GM13977 (cell line): ENCODE results near the gene DUSP16.

ENCODE experiments used
- DNase-seq: peaks from one replicate; pipeline ENCODE4 v3.0.0; 2012; ENCODE audit warnings: low spot score
- in situ Hi-C: fragments of 300-500 bp; cut with MboI; formaldehyde crosslinking; loops from one replicate; pipeline ENCODE4 v1.12.0; 2022; ENCODE audit warnings: low sequenced_read_pairs, low pct_unique_long_range_greater_than_20kb, mixed read lengths, inconsistent platforms; ENCODE audit not compliant: unreplicated experiment
- TF ChIP-seq, protein P1 (sequence below): IDR thresholded peaks from 2 replicates; pipeline ENCODE4 v1.5.1; 2012; ENCODE audit warnings: mild to moderate bottlenecking, control low read depth; ENCODE audit not compliant: insufficient read depth; ENCODE audit errors: extremely low read depth, missing control alignments

Gene DUSP16

DNA sequence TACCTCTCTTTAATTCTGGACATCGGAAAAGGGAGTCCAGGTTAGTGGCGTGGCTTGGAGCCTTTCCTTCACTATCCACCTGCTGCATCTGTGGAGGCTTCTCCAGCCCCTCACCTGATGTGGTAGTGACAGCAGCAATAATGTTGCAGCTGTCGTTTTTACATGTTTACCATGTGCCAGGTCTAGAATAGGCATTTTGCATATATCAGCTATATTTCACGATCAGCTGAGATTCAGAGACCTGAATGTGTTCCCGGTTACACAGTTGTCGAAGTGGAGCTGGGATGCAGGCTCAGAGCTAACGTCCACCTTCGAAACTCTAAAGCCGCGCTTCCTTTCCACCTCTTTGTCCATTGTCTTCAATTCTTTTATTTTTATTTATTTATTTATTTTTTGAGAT is 114.8 kb downstream of the DUSP16 start:
- no peak for DNase-seq
- TF ChIP-seq, protein P1, sequence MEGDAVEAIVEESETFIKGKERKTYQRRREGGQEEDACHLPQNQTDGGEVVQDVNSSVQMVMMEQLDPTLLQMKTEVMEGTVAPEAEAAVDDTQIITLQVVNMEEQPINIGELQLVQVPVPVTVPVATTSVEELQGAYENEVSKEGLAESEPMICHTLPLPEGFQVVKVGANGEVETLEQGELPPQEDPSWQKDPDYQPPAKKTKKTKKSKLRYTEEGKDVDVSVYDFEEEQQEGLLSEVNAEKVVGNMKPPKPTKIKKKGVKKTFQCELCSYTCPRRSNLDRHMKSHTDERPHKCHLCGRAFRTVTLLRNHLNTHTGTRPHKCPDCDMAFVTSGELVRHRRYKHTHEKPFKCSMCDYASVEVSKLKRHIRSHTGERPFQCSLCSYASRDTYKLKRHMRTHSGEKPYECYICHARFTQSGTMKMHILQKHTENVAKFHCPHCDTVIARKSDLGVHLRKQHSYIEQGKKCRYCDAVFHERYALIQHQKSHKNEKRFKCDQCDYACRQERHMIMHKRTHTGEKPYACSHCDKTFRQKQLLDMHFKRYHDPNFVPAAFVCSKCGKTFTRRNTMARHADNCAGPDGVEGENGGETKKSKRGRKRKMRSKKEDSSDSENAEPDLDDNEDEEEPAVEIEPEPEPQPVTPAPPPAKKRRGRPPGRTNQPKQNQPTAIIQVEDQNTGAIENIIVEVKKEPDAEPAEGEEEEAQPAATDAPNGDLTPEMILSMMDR = no peak
- in situ Hi-C loops = no loop called here

DNA sequence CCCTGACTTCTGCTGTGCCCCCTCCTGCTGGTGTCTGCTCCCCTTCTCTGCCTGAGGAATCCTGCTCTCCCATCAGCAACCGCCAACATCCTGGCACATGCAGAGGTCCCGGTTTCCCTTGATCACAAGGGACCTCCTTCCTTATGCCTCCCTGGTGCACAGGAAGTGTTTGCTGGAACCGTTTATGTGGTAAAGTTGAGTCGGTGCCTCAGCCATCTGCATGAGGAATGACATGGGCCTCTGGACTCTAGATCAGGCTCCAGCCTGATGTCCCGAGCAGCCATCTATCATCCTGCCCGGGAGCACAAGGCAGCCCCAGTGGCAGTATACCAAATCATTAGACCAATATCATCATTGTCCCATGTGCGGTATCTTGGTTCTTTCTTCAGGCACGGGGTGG is 115.4 kb downstream of the DUSP16 start:
- TF ChIP-seq, protein P1 = no peak
- no peak for DNase-seq
- in situ Hi-C loops = no loop called here

DNA sequence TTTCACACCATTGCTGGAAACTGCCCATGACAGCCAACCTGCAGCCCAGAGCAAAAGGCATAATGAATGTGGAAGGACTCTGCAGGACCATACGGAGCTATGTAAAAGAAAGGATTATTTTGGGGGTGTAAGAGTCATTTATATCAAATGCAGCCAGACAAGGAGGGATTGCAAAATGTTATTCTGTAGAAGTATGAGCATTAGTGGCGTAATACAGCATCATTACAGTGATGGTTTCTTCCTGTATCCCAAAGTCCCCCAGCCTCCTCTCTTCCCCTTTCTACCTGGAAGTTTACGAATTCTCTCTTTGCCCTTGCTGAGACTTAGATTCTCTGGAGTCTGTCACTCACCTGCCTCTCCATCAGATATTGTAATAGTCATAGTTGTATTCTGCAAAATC is 115.9 kb downstream of the DUSP16 start:
- in situ Hi-C loops = no loop called here
- TF ChIP-seq, protein P1 = no peak
- DNase-seq = no peak

DNA sequence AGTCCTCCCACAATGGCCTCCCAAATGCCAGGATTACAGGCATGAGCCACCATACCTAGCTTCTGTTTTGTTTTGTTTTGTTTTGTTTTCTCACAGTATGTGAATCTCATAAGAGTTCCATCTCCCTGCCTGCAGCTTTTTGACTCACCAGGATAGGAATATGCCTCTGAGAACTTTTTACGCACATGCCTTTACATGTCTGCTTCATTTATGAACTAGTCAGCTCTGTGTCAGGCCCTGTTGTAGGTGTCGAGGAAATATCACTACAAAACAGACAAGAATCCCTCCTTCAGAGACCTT is 116.8 kb downstream of the DUSP16 start:
- in situ Hi-C loops = no loop called here
- TF ChIP-seq, protein P1 = no peak
- no peak for DNase-seq

DNA sequence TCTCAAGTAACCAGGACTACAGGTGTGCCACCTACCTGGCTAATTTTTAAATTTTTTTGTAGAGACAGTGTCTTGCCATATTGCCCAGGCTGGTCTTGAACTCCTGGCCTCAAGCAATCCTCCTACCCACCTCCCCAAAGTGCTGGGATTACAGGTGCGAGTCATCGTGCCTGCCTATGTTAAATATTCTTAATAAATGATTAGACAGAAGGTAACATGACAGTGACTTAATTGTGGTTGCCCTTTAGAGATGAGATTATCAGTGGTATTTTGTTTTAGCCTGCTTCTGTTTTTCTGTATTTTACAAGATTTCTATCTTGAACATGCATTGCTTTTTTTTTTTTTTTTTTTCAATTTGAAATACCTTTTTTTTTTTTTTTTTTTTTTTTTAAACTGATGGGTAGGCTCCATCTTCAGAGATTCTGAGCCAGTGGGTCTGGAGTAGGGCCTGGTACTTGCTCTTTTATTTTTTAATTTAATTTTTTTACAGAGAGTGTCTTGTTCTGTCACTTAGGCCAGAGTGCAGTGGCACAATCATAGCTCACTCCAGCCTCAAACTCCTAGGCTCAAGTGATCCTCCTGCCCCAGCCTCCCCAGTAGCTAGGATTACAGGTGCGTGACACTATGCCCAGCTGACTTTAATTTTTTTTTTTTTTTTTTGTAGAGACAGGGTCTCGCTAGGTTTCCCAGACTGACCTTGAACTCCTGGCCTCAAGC is 117.3 kb downstream of the DUSP16 start:
- in situ Hi-C loops = no loop called here
- no peak for DNase-seq
- TF ChIP-seq, protein P1 = no peak

DNA sequence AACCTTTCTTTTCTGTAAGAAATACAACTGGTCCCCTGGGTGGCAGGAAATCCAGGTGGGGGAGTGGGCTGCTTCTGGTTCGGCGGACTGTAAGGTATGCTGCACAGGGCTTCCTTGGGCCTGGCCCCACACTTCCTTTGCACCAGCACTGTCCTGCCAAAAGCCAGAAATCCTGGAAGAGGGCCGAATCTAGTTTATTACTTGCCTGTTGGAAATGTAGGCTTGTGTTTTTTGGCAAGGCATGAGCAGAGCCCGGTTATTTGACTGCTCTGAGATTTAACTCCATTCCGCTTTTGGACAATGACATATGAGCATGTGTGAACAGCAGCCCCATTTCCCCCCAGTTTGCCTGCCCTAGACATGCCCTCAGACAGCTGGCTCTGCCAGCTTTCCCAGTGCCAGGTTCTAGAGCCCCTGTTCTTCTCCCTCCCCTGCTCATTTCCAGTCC is 119.2 kb downstream of the DUSP16 start:
- TF ChIP-seq, protein P1 = no peak
- in situ Hi-C loops = no loop called here
- no peak for DNase-seq
